HCT116 (cell line): ENCODE results near the gene SMIM24.

Experiments
- EGR1 ChIP-seq: IDR thresholded peaks from 2 replicates; pipeline ENCODE4 v1.6.1; 2012; ENCODE audit warnings: low read depth
- EZH2 ChIP-seq: fragments of 200-600 bp; sonication (generic); IDR thresholded peaks from 2 replicates; pipeline ENCODE4 v1.6.1; 2017; ENCODE audit warnings: antibody characterized with exemption, mixed run types
- EZH2phosphoT487 ChIP-seq: fragments of 200-600 bp; IDR thresholded peaks from 2 replicates; pipeline ENCODE4 v1.6.1; 2018; ENCODE audit warnings: antibody characterized with exemption, borderline replicate concordance
- FOSL1 ChIP-seq: IDR thresholded peaks from 2 replicates; pipeline ENCODE4 v1.6.1; 2012; ENCODE audit warnings: low read depth
- POLR2A ChIP-seq: IDR thresholded peaks from 2 replicates; pipeline ENCODE4 v1.7.0; 2011; ENCODE audit warnings: borderline replicate concordance; ENCODE audit not compliant: insufficient read depth, insufficient read length; ENCODE audit errors: extremely low read depth
- POLR2AphosphoS5 ChIP-seq: IDR thresholded peaks from 2 replicates; pipeline ENCODE4 v1.6.1; 2011; ENCODE audit warnings: mild to moderate bottlenecking, low read depth, low read length, moderate library complexity
- RAD21 ChIP-seq: IDR thresholded peaks from 2 replicates; pipeline ENCODE4 v1.6.1; 2012; ENCODE audit warnings: low read depth, mild to moderate bottlenecking
- SP1 ChIP-seq: IDR thresholded peaks from 2 replicates; pipeline ENCODE4 v1.6.1; 2012; ENCODE audit warnings: low read depth
- ZNF274 ChIP-seq: fragments of 200-500 bp; sonication (Bioruptor generic); IDR thresholded peaks from 2 replicates; pipeline ENCODE4 v1.6.1; 2014; ENCODE audit warnings: mild to moderate bottlenecking, low read depth, low read length, inconsistent platforms
- TF ChIP-seq, protein P1 (sequence below), 3 experiments: fragments of 200-600 bp in 1 of 3; sonication (generic) in 1 of 3; IDR thresholded peaks in 2 of 3; conservative IDR thresholded peaks in 1 of 3; 2 replicates each; pipeline ENCODE4 v1.5.1; 2012 to 2017; ENCODE audit warnings: low read depth in 2 of 3, low read length in 2 of 3, antibody characterized with exemption in 1 of 3, borderline replicate concordance in 1 of 3, control low read depth in 1 of 3, mild to moderate bottlenecking in 1 of 3, mixed read lengths in 1 of 3, mixed run types in 1 of 3, moderate library complexity in 1 of 3; ENCODE audit not compliant: insufficient read depth in 1 of 3
- TF ChIP-seq, protein P2 (sequence below): IDR thresholded peaks from 2 replicates; pipeline ENCODE4 v1.6.1; 2012
- TF ChIP-seq, protein P3 (sequence below): IDR thresholded peaks from 2 replicates; pipeline ENCODE4 v1.6.1; 2011; ENCODE audit warnings: mild to moderate bottlenecking, low read length, moderate library complexity; ENCODE audit not compliant: insufficient replicate concordance; ENCODE audit errors: extremely low read depth
- TF ChIP-seq, protein P4 (sequence below): IDR thresholded peaks from 2 replicates; pipeline ENCODE4 v1.6.1; 2012; ENCODE audit warnings: low read depth

DNA sequence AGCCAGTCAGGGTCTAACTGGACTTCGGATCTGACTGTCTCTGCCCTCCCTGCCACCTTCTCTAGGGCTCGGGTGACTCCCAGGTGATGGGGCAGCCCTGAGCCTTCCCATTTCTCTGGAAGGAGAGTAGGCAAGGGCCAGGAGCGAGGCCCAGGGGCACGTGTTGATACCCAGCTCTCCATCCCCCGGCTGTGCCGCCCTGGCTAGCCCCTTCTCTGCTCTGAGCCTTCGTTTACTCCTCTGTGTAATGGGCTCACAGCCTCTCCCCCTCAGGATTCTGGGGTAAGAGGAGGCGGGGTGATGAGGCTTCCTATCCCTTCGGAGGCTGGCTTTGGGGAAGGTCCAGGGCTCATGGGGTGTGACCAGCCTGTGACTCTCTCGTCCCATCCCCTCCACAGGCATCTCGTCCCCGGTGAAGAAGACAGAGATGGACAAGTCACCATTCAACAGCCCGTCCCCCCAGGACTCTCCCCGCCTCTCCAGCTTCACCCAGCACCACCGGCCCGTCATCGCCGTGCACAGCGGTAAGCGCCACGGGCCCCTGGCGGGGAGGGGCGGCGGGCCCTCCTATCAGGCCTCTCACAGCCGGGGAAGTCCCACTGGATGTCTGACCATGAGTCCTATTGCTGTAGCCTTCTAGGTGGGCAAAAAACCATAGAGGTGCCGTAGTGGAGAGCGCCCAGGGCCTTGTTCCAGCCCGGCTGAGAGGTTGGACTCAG is 31.6 kb downstream of the SMIM24 start:
- TF ChIP-seq, protein P1, sequence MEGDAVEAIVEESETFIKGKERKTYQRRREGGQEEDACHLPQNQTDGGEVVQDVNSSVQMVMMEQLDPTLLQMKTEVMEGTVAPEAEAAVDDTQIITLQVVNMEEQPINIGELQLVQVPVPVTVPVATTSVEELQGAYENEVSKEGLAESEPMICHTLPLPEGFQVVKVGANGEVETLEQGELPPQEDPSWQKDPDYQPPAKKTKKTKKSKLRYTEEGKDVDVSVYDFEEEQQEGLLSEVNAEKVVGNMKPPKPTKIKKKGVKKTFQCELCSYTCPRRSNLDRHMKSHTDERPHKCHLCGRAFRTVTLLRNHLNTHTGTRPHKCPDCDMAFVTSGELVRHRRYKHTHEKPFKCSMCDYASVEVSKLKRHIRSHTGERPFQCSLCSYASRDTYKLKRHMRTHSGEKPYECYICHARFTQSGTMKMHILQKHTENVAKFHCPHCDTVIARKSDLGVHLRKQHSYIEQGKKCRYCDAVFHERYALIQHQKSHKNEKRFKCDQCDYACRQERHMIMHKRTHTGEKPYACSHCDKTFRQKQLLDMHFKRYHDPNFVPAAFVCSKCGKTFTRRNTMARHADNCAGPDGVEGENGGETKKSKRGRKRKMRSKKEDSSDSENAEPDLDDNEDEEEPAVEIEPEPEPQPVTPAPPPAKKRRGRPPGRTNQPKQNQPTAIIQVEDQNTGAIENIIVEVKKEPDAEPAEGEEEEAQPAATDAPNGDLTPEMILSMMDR (IDR thresholded peaks at IDR 0.05 in 2 of 3, conservative IDR thresholded peaks at IDR 0.05 in 1 of 3; ENCODE audit: borderline replicate concordance in 1 of 3, insufficient read depth in 1 of 3, low read depth in 2 of 3, low read length in 2 of 3), result no peak
- TF ChIP-seq POLR2A, result no peak
- TF ChIP-seq EZH2, result no peak
- TF ChIP-seq EZH2phosphoT487, result no peak
- no peak for TF ChIP-seq SP1
- TF ChIP-seq, protein P2, sequence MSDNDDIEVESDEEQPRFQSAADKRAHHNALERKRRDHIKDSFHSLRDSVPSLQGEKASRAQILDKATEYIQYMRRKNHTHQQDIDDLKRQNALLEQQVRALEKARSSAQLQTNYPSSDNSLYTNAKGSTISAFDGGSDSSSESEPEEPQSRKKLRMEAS, result no peak
- no peak for TF ChIP-seq RAD21
- no peak for TF ChIP-seq POLR2AphosphoS5
- no peak for TF ChIP-seq FOSL1
- no peak for TF ChIP-seq EGR1
- TF ChIP-seq ZNF274, result no peak
- TF ChIP-seq, protein P3, sequence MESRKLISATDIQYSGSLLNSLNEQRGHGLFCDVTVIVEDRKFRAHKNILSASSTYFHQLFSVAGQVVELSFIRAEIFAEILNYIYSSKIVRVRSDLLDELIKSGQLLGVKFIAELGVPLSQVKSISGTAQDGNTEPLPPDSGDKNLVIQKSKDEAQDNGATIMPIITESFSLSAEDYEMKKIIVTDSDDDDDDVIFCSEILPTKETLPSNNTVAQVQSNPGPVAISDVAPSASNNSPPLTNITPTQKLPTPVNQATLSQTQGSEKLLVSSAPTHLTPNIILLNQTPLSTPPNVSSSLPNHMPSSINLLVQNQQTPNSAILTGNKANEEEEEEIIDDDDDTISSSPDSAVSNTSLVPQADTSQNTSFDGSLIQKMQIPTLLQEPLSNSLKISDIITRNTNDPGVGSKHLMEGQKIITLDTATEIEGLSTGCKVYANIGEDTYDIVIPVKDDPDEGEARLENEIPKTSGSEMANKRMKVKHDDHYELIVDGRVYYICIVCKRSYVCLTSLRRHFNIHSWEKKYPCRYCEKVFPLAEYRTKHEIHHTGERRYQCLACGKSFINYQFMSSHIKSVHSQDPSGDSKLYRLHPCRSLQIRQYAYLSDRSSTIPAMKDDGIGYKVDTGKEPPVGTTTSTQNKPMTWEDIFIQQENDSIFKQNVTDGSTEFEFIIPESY, result no peak
- TF ChIP-seq, protein P4, sequence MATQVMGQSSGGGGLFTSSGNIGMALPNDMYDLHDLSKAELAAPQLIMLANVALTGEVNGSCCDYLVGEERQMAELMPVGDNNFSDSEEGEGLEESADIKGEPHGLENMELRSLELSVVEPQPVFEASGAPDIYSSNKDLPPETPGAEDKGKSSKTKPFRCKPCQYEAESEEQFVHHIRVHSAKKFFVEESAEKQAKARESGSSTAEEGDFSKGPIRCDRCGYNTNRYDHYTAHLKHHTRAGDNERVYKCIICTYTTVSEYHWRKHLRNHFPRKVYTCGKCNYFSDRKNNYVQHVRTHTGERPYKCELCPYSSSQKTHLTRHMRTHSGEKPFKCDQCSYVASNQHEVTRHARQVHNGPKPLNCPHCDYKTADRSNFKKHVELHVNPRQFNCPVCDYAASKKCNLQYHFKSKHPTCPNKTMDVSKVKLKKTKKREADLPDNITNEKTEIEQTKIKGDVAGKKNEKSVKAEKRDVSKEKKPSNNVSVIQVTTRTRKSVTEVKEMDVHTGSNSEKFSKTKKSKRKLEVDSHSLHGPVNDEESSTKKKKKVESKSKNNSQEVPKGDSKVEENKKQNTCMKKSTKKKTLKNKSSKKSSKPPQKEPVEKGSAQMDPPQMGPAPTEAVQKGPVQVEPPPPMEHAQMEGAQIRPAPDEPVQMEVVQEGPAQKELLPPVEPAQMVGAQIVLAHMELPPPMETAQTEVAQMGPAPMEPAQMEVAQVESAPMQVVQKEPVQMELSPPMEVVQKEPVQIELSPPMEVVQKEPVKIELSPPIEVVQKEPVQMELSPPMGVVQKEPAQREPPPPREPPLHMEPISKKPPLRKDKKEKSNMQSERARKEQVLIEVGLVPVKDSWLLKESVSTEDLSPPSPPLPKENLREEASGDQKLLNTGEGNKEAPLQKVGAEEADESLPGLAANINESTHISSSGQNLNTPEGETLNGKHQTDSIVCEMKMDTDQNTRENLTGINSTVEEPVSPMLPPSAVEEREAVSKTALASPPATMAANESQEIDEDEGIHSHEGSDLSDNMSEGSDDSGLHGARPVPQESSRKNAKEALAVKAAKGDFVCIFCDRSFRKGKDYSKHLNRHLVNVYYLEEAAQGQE, result no peak
